Lower leg skin (tissue), 3 donors: ENCODE results near the gene ZNF611.
"Not testable (repeated sequence)": the region's sequence is repeated elsewhere in the genome, so short reads cannot be mapped to it uniquely, and the experiment has no call there.

Source experiments
- POLR2A ChIP-seq, 2 donors: fragments of 450-650 bp; IDR thresholded peaks; one replicate each; pipeline ENCODE4 v1.6.1; 2016 to 2017; ENCODE audit warnings: antibody characterized with exemption in 2 of 2, mild to moderate bottlenecking in 1 of 2, moderate library complexity in 1 of 2
- TF ChIP-seq, protein P1 (sequence below), 3 donors: fragments of 450-650 bp; IDR thresholded peaks; one replicate each; pipeline ENCODE4 v1.5.1; 2016; ENCODE audit warnings: antibody characterized with exemption in 3 of 3, mild to moderate bottlenecking in 3 of 3, moderate library complexity in 2 of 3

DNA sequence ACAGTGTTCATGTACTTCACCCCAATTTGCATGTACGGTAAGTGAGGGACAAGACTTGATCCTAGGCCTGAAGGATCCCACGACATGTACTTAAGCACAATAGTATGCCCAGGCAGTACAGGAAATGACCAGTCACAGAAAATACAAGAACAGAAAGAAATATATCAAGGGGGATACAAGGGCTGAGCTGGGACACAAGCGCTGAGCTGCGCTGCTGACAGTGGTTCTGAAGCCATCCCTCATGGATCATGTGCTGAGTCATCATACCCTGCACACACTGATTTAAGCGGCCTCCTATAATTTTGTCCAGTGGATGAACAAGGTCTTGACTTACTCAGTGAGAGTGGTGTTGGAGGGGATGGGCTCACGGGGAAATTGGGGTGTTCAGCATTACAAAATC is 59.6 kb downstream of the ZNF611 start:
- TF ChIP-seq, protein P1, sequence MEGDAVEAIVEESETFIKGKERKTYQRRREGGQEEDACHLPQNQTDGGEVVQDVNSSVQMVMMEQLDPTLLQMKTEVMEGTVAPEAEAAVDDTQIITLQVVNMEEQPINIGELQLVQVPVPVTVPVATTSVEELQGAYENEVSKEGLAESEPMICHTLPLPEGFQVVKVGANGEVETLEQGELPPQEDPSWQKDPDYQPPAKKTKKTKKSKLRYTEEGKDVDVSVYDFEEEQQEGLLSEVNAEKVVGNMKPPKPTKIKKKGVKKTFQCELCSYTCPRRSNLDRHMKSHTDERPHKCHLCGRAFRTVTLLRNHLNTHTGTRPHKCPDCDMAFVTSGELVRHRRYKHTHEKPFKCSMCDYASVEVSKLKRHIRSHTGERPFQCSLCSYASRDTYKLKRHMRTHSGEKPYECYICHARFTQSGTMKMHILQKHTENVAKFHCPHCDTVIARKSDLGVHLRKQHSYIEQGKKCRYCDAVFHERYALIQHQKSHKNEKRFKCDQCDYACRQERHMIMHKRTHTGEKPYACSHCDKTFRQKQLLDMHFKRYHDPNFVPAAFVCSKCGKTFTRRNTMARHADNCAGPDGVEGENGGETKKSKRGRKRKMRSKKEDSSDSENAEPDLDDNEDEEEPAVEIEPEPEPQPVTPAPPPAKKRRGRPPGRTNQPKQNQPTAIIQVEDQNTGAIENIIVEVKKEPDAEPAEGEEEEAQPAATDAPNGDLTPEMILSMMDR (IDR thresholded peaks at IDR 0.05): not testable (repeated sequence)
- not testable (repeated sequence) for TF ChIP-seq POLR2A (IDR thresholded peaks at IDR 0.05)
